Kasumi-1 (cell line): ENCODE data around the gene NOD2.

Source experiments
- DNase-seq, 2 experiments: peaks; one replicate each; lab custom pipeline; 2025; lab: John Stamatoyannopoulos, UW

The NOD2 gene

DNA sequence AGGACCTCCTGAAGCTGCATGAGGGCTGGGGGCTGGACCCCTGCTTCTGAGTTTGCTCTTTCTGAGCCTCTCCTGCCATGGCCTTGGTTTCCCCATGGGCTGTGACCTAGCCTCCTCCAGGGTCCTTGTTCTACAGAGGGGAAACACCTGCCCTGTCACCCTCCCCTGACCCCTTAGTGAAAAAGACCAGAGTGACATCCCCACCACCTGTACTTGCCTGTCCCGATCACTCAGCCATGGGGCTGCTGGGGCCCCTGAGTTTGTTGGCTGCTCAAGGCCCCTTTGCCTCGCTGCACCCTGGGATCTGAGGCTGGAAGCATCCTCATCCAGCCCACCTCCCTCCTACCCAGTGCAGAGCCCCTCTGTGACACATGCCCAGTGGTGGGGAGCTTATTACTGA, 800 bp downstream of the NOD2 start:
- no peak for DNase-seq

DNA sequence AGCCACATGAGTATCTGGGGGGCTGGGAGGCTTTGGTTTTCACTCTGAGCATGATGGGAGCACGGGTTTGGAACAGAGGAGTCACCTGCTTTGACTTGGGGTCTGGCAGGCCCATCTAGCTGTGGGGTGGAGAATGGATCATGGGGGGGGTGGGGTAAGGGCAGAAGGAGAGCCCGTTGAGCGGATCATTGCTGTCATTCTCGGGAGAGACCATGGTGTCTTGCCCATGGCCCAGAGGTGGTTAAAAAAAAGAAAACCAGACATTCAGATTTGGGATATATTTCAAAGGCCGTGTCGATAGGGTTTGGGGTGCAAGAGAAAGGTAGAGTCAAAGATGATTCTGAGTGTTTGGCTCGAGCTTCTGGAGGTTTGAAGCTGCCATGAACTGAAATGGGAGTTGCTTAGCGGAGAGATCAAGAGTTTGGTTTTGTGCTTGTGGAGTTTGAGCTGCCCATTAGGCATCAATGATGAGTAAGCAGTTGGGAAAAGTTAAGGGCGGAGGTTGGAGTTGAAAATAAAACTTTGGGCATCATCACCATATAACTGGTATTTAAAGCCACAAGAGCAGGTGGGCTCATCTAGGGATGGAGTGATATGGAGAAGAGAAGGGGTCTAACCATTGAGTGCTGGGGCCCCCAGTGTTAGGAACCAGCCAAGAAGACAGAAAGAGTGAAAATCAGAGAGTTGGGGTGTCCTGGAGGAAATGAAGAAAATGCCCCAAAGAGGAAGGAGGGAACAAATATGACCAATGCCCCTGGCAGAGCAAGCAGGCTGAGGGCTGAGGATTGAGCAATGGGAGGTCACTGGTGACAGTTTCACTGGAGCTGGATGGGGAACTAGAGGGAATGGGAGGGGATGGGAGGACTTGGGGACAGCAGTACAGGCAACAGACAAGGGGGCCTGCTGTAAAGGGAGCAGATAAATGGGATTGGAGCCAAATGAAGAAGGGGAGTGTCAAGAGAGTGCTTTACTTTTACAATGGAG, 1.9 kb downstream of the NOD2 start:
- peak; percentile 42 to 55 for DNase-seq

DNA sequence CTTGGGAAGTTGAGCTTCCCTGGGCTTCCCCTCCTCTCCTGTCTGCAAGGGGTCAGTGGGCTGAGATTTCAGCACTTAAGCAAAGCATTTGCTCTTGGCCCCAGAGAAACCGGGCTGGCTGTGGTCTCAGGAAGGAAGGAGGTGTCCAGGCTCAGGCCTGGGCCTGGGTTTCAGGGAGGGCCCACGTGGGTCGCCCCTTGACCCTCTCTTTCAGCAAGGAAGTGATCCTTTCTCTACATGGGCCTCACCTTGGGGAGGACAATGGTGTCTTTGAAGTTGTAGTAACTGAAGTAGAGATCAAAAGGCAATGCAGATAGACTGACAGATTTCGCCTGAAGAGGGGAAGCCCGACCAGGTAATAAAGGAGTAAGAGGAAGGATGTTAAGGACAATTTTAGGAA, 2.7 kb downstream of the NOD2 start:
- DNase-seq: no peak

DNA sequence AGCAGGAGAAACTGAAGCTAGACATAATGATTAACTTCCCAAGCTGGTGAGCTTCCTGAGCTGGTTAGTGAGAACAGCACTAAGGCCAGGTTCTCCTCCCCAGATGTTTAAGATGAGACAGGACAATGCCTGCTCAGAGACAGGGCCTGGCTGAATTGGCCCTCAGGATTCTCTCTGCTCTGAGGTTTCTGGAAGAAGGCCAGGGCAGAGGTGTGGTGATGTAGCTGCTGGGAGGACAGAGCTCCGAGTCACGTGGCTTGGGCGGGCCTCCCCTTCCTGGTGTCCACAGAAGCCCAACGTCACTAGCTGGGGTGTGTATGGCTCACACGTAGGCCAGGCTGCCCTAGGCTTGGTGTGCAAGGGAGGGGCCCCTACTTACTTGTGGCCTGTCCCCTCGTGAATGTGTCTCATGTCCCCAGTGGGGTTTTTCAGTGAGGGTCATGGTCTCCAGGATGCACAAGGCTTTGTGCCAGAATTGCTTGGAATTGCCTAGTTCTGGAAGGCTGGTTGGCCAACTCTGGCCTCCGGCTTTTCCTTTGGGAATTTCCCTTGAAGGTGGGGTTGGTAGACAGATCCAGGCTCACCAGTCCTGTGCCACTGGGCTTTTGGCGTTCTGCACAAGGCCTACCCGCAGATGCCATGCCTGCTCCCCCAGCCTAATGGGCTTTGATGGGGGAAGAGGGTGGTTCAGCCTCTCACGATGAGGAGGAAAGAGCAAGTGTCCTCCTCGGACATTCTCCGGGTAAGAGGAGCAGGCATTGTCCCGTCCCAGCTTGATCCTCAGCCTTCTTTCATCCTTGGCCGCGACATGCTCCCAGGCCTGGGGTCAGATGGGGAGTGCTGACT, 3.4 kb downstream of the NOD2 start:
- no peak for DNase-seq

DNA sequence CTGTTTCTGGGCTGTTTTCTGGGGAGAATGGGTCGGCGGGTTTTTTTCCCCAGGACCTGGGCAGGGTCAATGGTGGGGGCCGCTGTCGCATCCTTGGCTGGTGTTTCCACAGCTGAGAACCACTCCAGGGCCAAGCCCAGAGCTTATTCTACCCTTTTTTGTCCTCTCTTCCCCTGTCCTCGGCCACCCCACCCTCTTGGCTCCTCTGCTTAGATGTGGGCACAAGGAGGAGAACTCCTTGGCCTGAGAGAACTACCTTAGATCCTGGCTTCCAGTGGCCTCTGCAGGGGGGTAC, 4.0 kb downstream of the NOD2 start:
- DNase-seq: no peak

DNA sequence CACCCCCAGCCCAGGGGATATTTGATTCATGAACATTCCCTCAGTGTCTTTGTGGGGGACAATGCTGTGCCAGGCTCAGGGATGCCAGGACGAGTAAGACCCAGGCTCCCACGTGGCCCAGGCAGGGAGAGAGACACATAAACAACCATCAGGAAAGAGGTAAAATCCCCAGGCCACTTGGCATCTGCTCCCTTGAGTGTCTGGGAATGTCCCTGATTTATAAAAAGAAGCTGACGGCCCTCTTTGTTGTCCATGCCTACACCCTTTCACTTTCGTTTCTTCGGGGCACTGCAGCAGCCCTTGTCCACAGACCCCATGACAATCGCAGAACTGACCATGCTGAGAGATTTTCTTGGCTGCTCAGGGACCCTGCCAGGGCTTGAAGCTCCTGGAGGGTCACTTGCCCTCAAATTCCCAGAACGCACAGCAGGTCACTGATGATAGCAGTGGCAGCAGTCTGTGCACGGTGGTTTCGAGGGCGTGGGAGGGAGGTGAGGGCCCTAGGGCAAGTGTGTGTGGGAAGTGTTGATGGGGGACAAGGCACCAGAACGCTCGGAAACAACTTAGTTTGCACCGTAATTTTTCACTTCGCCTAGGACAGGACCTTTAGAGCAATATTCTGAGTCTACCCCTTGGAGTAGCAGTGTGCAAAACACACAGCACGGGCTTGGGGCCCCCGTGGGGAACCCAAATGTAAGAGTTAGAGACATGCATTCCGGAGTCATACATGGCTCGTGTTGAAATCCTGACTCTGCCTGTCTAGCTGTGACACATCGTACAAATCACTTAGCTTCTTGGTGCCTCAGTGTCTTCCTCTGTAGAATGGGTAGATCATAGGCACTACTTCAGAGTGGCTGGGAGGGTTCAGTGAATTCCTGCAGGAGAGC, 4.7 kb downstream of the NOD2 start:
- no peak for DNase-seq

DNA sequence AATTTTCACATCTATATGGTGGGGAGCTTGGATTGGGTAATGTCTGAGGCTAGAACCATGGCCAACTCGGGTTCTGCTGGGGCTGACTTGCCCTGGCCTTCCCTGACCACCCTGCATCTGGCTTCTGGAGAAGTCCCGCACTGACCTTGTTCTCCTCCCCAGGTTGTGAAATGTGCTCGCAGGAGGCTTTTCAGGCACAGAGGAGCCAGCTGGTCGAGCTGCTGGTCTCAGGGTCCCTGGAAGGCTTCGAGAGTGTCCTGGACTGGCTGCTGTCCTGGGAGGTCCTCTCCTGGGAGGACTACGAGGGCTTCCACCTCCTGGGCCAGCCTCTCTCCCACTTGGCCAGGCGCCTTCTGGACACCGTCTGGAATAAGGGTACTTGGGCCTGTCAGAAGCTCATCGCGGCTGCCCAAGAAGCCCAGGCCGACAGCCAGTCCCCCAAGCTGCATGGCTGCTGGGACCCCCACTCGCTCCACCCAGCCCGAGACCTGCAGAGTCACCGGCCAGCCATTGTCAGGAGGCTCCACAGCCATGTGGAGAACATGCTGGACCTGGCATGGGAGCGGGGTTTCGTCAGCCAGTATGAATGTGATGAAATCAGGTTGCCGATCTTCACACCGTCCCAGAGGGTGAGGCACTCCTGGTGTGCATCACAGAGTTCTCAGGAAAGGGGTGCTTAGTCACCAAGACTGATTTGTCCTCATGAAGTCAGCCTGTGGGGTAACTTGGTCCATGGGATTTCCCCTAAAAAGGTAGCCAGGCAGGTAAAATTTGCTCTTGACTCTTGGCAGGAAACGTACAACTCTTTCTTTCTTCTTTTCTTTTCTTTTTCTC, 6.1 kb downstream of the NOD2 start:
- no peak for DNase-seq

DNA sequence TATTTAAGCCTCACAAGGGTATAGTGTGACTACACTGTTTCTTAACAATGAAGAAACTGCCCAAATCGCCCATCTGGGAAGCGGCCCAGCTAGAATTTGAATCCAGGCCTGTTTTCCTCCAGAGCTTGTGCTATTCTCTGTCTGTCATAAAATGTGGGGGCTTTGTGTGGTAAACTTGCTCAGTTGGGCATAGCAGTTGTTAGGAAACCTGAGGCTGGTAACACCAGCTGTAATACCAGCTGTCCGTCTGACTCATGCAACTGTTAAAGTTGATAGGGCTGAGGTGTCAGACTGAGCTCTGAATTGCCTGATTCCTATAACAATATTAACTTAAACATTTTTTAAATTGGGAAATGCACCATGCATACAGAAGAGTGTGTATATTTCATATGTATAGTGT, 9.3 kb downstream of the NOD2 start:
- peak; percentile 53 to 63 for DNase-seq

DNA sequence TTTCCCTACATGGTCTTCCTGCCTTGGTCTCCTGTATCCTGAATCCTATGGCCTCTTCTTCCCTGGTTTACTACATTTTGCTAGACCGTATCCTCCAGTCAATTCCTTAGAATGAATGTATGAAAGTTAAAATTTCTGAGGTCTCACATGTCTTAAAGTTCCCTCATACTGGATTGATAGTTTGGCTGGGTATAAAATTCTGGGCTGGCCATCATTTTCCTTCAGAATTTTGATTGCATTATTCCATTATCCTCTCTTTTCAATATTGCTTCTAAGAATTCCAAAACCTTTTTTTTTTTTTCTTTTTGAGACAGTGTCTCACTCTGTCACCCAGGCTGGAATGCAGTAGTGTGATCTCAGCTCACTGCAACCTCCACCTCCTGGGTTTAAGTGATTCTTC, 10.8 kb downstream of the NOD2 start:
- DNase-seq: no peak

DNA sequence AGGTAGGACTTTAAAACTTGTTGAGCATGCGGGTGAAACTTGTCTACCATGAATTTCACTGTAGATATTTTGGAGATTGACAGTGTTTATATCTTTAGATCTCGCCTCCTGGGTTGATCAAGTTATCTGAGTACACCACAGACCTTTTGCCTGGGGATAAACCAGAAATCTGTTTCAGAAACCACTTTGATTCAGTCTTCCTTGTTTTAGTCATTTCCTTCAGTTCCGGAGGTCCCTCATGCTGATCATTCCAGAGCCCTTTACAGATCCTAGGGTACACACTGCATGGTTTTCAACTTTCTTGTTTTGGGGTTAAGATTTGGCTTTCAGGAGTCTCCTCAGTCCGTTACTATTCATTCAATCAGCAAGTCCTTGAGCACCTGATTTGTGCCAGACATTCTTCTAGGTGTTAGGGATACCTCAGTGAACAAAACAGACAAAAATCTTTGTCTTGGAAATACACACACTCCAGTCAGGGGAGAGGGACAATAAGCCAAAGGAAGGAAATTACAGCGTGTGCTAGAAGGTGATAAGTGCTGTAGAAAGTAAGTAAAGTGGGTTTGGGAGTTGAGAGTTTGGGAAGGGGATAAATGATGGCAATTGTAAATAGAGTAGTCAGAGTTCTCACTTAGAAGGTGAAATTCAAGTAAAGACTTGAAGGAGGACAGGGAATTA, 12.2 kb downstream of the NOD2 start:
- no peak for DNase-seq

DNA sequence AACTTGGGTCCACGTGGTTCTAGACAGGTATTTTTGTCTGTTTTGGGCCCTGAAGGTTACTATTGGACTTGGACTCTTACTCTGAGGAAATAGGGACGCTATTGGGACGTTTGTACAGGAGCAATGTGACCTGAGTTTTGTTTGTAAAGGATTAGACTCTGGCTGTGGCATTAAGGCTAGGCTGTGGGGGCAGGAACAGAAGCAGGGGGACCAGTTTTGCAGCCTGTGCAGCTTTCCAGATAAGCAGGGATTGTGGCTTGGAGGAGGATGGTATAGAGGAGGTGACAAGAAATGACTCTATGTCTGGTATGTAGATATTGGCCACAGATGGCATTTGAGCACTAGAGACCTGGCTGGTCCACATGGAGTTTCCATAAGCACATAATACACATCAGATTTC, 12.8 kb downstream of the NOD2 start:
- no peak for DNase-seq

DNA sequence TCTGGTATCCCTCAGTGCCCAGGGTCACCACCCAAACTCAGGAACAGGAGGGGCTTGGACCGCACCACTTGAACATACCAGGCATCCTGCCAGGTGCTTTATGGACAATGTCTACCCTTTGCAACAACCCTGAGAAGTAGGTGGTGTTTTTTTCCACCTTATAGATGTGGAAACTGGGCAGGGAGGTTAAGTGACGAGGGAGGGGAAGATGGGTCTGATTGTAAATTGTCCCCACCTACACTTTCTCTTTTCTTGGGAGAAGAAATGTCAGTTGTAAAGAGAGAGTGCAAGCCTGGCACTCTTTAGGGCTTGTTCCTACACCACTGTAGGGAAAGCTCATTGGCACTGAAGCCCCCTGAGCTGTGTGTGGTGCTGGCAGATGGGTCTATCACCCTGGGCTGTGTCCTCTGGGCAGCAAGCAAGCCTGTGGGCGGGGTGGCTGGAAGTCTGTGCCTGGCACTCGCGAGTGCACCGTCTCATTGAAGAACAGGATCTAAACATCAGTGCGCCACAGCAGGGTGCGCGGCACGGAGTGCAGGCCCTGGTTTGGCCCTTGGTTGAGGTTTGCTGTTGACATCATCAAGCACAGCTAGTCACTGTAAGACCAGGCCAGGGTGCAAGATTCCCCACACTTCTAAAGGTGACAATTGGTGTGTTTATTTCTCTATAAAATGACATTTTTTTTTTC, 15.1 kb downstream of the NOD2 start:
- DNase-seq: no peak

DNA sequence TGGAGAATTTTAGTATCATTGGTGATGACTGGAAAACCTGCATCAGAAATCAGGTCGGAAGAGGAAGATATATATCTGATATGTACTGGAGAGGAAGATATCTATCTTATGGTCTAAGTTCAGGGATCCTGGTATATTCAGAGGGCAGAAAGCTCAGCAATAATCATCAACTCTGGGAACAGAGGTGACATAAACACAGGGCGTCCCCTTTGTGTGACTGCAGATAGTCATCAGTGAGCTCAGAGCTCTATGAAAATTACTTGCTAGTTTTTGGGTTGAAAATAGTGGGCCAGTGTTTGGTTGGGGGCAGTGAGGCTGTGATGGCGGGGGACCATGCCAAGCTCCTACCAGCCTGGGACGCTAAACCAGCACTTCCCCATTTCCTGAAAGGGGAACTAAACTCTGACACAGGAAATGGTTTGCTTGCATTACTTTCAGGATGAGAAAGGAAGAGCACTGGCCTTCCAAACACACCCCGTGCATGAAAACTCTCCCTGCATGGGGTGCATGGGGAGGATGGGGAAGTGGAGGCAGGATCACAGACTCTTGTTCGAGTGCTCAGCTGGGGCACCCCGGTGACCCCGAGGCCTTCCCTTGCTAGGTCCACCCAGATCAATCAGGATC, 15.8 kb downstream of the NOD2 start:
- DNase-seq: peak; percentile 86 to 88

DNA sequence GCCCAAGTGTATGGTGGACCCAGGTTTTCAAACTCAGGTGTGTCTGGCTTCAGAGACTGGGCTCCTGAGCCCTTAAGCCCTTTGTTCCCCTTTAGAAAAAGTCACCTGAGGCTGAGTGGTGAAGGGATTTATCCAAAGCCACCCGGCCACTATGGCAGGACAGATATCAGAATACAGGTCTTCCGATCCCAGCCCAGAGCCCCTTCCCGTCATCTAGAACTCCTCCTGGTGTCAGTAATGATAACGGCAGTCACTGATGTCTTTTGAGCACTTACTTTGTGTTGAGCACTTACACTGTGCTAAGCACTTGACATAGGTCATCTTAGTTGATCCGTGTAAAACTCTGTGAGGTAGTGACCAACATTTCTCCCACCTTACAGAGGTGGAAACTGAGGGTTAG, 16.6 kb downstream of the NOD2 start:
- peak; percentile 10 for DNase-seq

DNA sequence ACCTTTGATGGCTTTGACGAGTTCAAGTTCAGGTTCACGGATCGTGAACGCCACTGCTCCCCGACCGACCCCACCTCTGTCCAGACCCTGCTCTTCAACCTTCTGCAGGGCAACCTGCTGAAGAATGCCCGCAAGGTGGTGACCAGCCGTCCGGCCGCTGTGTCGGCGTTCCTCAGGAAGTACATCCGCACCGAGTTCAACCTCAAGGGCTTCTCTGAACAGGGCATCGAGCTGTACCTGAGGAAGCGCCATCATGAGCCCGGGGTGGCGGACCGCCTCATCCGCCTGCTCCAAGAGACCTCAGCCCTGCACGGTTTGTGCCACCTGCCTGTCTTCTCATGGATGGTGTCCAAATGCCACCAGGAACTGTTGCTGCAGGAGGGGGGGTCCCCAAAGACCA, 17.6 kb downstream of the NOD2 start:
- no peak for DNase-seq

DNA sequence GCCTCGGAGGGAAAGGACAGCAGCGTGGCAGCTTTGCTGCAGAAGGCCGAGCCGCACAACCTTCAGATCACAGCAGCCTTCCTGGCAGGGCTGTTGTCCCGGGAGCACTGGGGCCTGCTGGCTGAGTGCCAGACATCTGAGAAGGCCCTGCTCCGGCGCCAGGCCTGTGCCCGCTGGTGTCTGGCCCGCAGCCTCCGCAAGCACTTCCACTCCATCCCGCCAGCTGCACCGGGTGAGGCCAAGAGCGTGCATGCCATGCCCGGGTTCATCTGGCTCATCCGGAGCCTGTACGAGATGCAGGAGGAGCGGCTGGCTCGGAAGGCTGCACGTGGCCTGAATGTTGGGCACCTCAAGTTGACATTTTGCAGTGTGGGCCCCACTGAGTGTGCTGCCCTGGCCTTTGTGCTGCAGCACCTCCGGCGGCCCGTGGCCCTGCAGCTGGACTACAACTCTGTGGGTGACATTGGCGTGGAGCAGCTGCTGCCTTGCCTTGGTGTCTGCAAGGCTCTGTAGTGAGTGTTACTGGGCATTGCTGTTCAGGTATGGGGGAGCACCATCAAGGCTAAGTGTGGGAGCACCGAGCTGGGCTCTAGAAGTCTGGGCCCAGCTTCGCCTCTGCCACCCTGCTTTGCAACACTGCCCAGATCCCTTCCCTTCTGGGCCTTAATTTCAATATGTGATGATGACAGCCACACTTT, 18.6 kb downstream of the NOD2 start:
- no peak for DNase-seq

DNA sequence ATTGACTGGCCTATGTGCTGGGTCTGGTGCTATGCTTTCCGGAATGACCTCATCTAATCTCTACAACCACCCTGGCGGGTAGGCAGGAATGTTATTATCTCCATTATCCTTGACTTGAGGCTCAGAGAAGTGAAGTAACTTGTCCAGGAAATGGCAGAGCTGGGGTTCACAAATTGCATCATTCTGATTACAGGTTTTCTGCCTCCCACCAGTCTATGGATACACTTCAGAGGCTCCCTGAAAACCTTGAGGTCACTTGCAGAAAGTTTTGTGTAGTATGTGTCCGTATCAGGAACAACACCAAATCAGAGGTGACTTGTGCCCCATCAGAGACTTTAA, 19.1 kb downstream of the NOD2 start:
- DNase-seq: no peak

DNA sequence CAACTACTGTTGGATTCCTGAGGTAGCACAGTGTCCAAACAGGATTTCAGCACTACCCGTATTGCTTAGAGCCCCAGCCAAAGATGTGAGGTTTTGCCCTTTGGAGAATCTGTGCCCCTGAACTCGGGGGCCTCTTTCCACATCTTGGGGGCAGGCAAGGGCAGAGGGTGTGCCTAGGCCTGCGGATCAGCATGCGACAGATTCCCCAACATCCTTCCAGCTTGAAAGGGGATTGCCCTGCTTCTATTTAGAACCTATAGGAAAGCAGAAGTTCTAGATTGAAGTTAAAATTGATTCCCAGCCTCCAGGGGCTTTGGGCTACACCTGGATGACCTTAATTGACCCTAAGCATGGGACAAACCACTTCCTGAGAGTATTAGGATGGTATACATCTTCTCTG, 19.6 kb downstream of the NOD2 start:
- DNase-seq: no peak

DNA sequence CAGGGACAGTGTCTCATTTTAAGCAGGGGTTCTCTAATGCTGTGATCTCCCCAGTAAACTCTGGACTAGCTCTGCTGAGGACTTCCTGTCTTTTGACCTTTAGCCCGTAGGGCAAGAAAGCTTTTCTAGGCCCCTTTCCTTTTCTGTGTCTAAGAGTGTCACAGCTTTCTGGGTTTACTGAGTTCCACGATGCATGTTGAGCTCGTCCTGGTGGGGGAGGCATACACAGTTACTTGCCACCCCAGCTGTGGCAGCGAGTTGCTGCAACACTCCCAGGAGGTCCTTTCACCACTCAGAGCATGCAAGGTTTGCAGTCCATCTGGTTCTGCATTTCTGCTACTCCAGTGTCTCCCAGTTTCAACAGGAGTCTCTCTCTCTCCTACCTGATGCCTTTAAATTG, 23.7 kb downstream of the NOD2 start:
- DNase-seq: no peak
